SJSA1 (cell line): ENCODE data around the gene THRSP. TPM values are rescaled to one million over a fixed set of nuclear protein-coding genes. Genes with fewer than 3 reads are reported as not detected.
"Not testable (repeated sequence)": the region's sequence is repeated elsewhere in the genome, so short reads cannot be mapped to it uniquely, and the experiment has no call there.

Source experiments
- DNase-seq, 2 experiments: peaks; one replicate each; pipeline ENCODE4 v3.0.0-alpha.2; 2015 to 2020; ENCODE audit warnings: low spot score in 2 of 2, low read depth in 1 of 2
- H3K27ac ChIP-seq: fragments of 250-450 bp; sonication (Bioruptor Pico); 2 replicates; pipeline ENCODE4 v1.5.1; 2020; ENCODE audit warnings: mild to moderate bottlenecking, moderate library complexity
- H3K27me3 ChIP-seq: fragments of 250-450 bp; sonication (Bioruptor Pico); replicated peaks from 2 replicates; pipeline ENCODE4 v1.5.1; 2020; ENCODE audit warnings: mild to moderate bottlenecking, moderate library complexity
- H3K36me3 ChIP-seq: fragments of 250-450 bp; sonication (Bioruptor Pico); 2 replicates; pipeline ENCODE4 v1.5.1; 2020; ENCODE audit warnings: mild to moderate bottlenecking
- H3K4me1 ChIP-seq: fragments of 250-450 bp; sonication (Bioruptor Pico); replicated peaks from 2 replicates; pipeline ENCODE4 v1.6.1; 2021; ENCODE audit warnings: mild to moderate bottlenecking
- H3K4me3 ChIP-seq: fragments of 250-450 bp; sonication (Bioruptor Pico); 2 replicates; pipeline ENCODE4 v1.5.1; 2020; ENCODE audit warnings: mild to moderate bottlenecking
- H3K9me3 ChIP-seq: fragments of 250-450 bp; sonication (Bioruptor Pico); replicated peaks from 2 replicates; pipeline ENCODE4 v1.5.1; 2020; ENCODE audit warnings: mild to moderate bottlenecking
- total RNA-seq: library from RNA; depleted of rRNA; stranded (reverse); fragments of >200 nt; shearing (Covaris generic); gene quantifications from 2 replicates; pipeline ENCODE4 v1.2.3, GENCODE V29; 2014

THRSP gene
- total RNA-seq, 1 experiment from 2014 or later, result not detected

GRCh38 chr11:78065203-78065602 lies 1.5 kb downstream of the THRSP start:
- H3K36me3 ChIP-seq, result peaks cover 17% of the 10 kb centered on the region
- no peak for DNase-seq
- no peaks in the 10 kb centered on the region for H3K9me3 ChIP-seq

GRCh38 chr11:78066471-78066870 lies 2.8 kb downstream of the THRSP start:
- H3K9me3 ChIP-seq, result no peaks in the 10 kb centered on the region
- H3K4me3 ChIP-seq, result no peak overlapping the region
- H3K4me1 ChIP-seq, result no peaks in the 10 kb centered on the region
- peaks cover 22% of the 10 kb centered on the region for H3K36me3 ChIP-seq
- DNase-seq, result no peak
- no peaks in the 10 kb centered on the region for H3K27me3 ChIP-seq
- no peak overlapping the region for H3K27ac ChIP-seq

More at GRCh38 chr11:78065203-78065602, 1.5 kb downstream of the THRSP start:
- Histone ChIP-seq H3K27me3 (no peaks in the 10 kb centered on the region), H3K27ac (no peak overlapping the region), H3K4me3 (no peak overlapping the region), H3K4me1 (no peaks in the 10 kb centered on the region)

- Histone ChIP-seq H3K27me3 (no peaks in the 10 kb centered on the region), H3K36me3 (peaks cover 27% of the 10 kb centered on the region)
Observed at GRCh38 chr11:78067704-78068103, 4.0 kb downstream of the THRSP start.

GRCh38 chr11:78069465-78069864 lies 5.8 kb downstream of the THRSP start:
- Histone ChIP-seq H3K4me3 (no peak overlapping the region), H3K9me3 (no peaks in the 10 kb centered on the region), H3K27me3 (no peaks in the 10 kb centered on the region), H3K27ac (no peak overlapping the region), H3K4me1 (no peaks in the 10 kb centered on the region), H3K36me3 (peaks cover 27% of the 10 kb centered on the region)
- DNase-seq, result no peak

More at GRCh38 chr11:78067704-78068103, 4.0 kb downstream of the THRSP start:
- DNase-seq, result no peak
- H3K27ac ChIP-seq, result no peak overlapping the region
- H3K4me1 ChIP-seq, result no peaks in the 10 kb centered on the region
- H3K9me3 ChIP-seq, result no peaks in the 10 kb centered on the region
- no peak overlapping the region for H3K4me3 ChIP-seq

GRCh38 chr11:78070621-78071020 lies 7.0 kb downstream of the THRSP start:
- H3K27me3 ChIP-seq, result no peaks in the 10 kb centered on the region
- H3K4me1 ChIP-seq, result no peaks in the 10 kb centered on the region
- H3K36me3 ChIP-seq, result peaks cover 27% of the 10 kb centered on the region
- no peaks in the 10 kb centered on the region for H3K9me3 ChIP-seq
- no peak for DNase-seq
- no peak overlapping the region for H3K27ac ChIP-seq
- H3K4me3 ChIP-seq, result no peak overlapping the region

GRCh38 chr11:78071717-78072116 lies 8.1 kb downstream of the THRSP start:
- no peak for DNase-seq
- H3K27me3 ChIP-seq, result no peaks in the 10 kb centered on the region
- H3K4me1 ChIP-seq, result no peaks in the 10 kb centered on the region
- no peaks in the 10 kb centered on the region for H3K9me3 ChIP-seq
- no peak overlapping the region for H3K4me3 ChIP-seq
- H3K27ac ChIP-seq, result no peak overlapping the region
- H3K36me3 ChIP-seq, result peaks cover 31% of the 10 kb centered on the region

GRCh38 chr11:78072455-78072854 lies 8.8 kb downstream of the THRSP start:
- no peaks in the 10 kb centered on the region for H3K9me3 ChIP-seq
- no peak overlapping the region for H3K4me3 ChIP-seq
- peaks cover 32% of the 10 kb centered on the region for H3K36me3 ChIP-seq
- no peaks in the 10 kb centered on the region; the same call in 1 of the 2 replicates for H3K4me1 ChIP-seq
- DNase-seq, result no peak
- no peak overlapping the region for H3K27ac ChIP-seq
- H3K27me3 ChIP-seq, result no peaks in the 10 kb centered on the region

GRCh38 chr11:78074756-78075155 lies 11.1 kb downstream of the THRSP start:
- Histone ChIP-seq H3K9me3 (no peaks in the 10 kb centered on the region), H3K36me3 (peaks cover 28% of the 10 kb centered on the region), H3K27me3 (no peaks in the 10 kb centered on the region), H3K4me1 (peaks cover 6% of the 10 kb centered on the region), H3K4me3 (no peak overlapping the region), H3K27ac (no peak overlapping the region)
- DNase-seq, result no peak

GRCh38 chr11:78076733-78077403 lies 13.2 kb downstream of the THRSP start:
- peaks cover 18% of the 10 kb centered on the region for H3K36me3 ChIP-seq
- no peak overlapping the region for H3K27ac ChIP-seq
- peaks cover 25% of the 10 kb centered on the region for H3K4me1 ChIP-seq
- DNase-seq, result no peak
- H3K9me3 ChIP-seq, result no peaks in the 10 kb centered on the region
- H3K4me3 ChIP-seq, result no peak overlapping the region
- no peaks in the 10 kb centered on the region for H3K27me3 ChIP-seq

- H3K4me1 ChIP-seq, result peaks cover 32% of the 10 kb centered on the region
- not testable (repeated sequence) for H3K9me3 ChIP-seq, DNase-seq, H3K27me3 ChIP-seq, H3K27ac ChIP-seq
- peak overlapping the region; percentile 78; the same call in 1 of the 2 replicates for H3K4me3 ChIP-seq
- H3K36me3 ChIP-seq, result peaks cover 17% of the 10 kb centered on the region
Observed at GRCh38 chr11:78077592-78077991, 13.9 kb downstream of the THRSP start.

- no peak overlapping the region; the same call in 1 of the 2 replicates for H3K27ac ChIP-seq
- H3K27me3 ChIP-seq, result no peaks in the 10 kb centered on the region
- H3K4me3 ChIP-seq, result peak overlapping the region; percentile 78
- peaks cover 37% of the 10 kb centered on the region for H3K4me1 ChIP-seq
- H3K36me3 ChIP-seq, result peaks cover 17% of the 10 kb centered on the region
- DNase-seq, result no peak
- no peaks in the 10 kb centered on the region for H3K9me3 ChIP-seq
Observed at GRCh38 chr11:78078218-78079167, 14.8 kb downstream of the THRSP start.

- no peaks in the 10 kb centered on the region for H3K9me3 ChIP-seq
- H3K4me3 ChIP-seq, result peak within 1 kb of the TSS; percentile 78
- H3K36me3 ChIP-seq, result peaks cover 20% of the 10 kb centered on the region
- peaks cover 47% of the 10 kb centered on the region for H3K4me1 ChIP-seq
- peak within 1 kb of the TSS; percentile 97 for H3K27ac ChIP-seq
- peak; percentile 66 to 69 for DNase-seq
- H3K27me3 ChIP-seq, result no peaks in the 10 kb centered on the region
Observed at GRCh38 chr11:78079232-78080083, 15.8 kb downstream of the THRSP start, which contains the start of gene NDUFC2. NDUFC2 (minus strand) TSS chr11:78079862; CDS start chr11:78079744, 118 bp downstream.

- peak; percentile 38 to 42 for DNase-seq
- H3K4me1 ChIP-seq, result peaks cover 55% of the 10 kb centered on the region
- no peaks in the 10 kb centered on the region for H3K27me3 ChIP-seq
- H3K27ac ChIP-seq, result peak overlapping the region; percentile 97
- no peaks in the 10 kb centered on the region for H3K9me3 ChIP-seq
- H3K4me3 ChIP-seq, result peak overlapping the region; percentile 78
- peaks cover 22% of the 10 kb centered on the region for H3K36me3 ChIP-seq
Observed at GRCh38 chr11:78080084-78080817, 16.6 kb downstream of the THRSP start.
